HCT116 (cell line): ENCODE measurements around the gene IQCK. TPM values are rescaled to one million over a fixed set of nuclear protein-coding genes. Genes with fewer than 3 reads are reported as not detected.

Experiments
- ATAC-seq: fragments of 200-7000 bp; cut with Tn5 transposase; 2 replicates; pipeline ENCODE4 v1.9.1; 2020; ENCODE audit warnings: mild to moderate bottlenecking, moderate library complexity
- BruUV-seq: library from RNA; stranded (reverse); fragments of 400-500 nt; replicated peaks from 2 replicates; lab custom pipeline; 2021; lab: Mats Ljungman, UMichigan
- CTCF ChIA-PET: fragments of 300-600 bp; sonication (Branson Sonifier 250); formaldehyde crosslinking; loops from one replicate; lab custom pipeline; 2021; ENCODE audit warnings: antibody characterized with exemption; lab: Charles Lee
- POLR2A ChIA-PET: fragments of 300-600, 350-600 bp; sonication (Branson Sonifier 250); formaldehyde crosslinking; loops from one replicate; lab custom pipeline; 2021; ENCODE audit warnings: antibody characterized with exemption; lab: Charles Lee
- RAD21 ChIA-PET, 2 experiments: fragments of 300-600 bp; sonication (Branson Sonifier 250); formaldehyde crosslinking; loops; one replicate each; lab custom pipeline; 2023; ENCODE audit warnings: low total read pairs in 2 of 2; ENCODE audit not compliant: uncharacterized antibody in 2 of 2, unreplicated experiment in 2 of 2, low non-redundant PET in 1 of 2; lab: Charles Lee
- DNase-seq: peaks from one replicate; pipeline ENCODE4 v3.0.0-alpha.2; 2010; ENCODE audit warnings: low read depth, low spot score
- H2AFZ ChIP-seq: fragments of 200-600 bp; shearing (Covaris generic), sonication (generic); 2 replicates; pipeline ENCODE4 v1.6.1; 2017; ENCODE audit warnings: low read depth, mixed run types, mixed read lengths, antibody characterized with exemption, low read length; ENCODE audit not compliant: poor library complexity, severe bottlenecking
- H3K27ac ChIP-seq: 2 replicates; pipeline ENCODE4 v1.5.1; 2012; ENCODE audit warnings: low read depth, low read length
- H3K27me3 ChIP-seq: fragments of 200-600 bp; sonication (generic); 2 replicates; pipeline ENCODE4 v1.6.1; 2016; ENCODE audit warnings: mixed run types, low read length, mixed read lengths; ENCODE audit not compliant: insufficient read depth
- H3K36me3 ChIP-seq, 2 experiments: fragments of 200-500 bp in 1 of 2; fragments of 200-600 bp in 1 of 2; sonication (Bioruptor generic) in 1 of 2; sonication (generic) in 1 of 2; 2 replicates each; pipeline versions ENCODE4 v1.5.1 to v1.6.1; 2014 to 2016; ENCODE audit warnings: low read length in 2 of 2, inconsistent platforms in 1 of 2, mixed read lengths in 1 of 2, mixed run types in 1 of 2; ENCODE audit not compliant: insufficient read depth in 2 of 2, control insufficient read depth in 1 of 2
- H3K4me1 ChIP-seq, 2 experiments: fragments of 200-600 bp in 1 of 2; sonication (generic) in 1 of 2; 2 replicates each; pipeline versions ENCODE4 v1.5.1 to v1.6.1; 2012 to 2017; ENCODE audit warnings: low read length in 2 of 2, inconsistent platforms in 1 of 2, mild to moderate bottlenecking in 1 of 2, mixed read lengths in 1 of 2, mixed run types in 1 of 2, moderate library complexity in 1 of 2; ENCODE audit not compliant: insufficient read depth in 2 of 2, control insufficient read depth in 1 of 2
- H3K4me2 ChIP-seq: fragments of 200-600 bp; sonication (generic); 2 replicates; pipeline ENCODE4 v1.6.1; 2017; ENCODE audit warnings: mixed run types, low read length, mixed read lengths
- H3K4me3 ChIP-seq, 2 experiments: fragments of 200-600 bp in 1 of 2; sonication (generic) in 1 of 2; replicated peaks in 1 of 2; 2 replicates each; pipeline ENCODE4 v1.5.1; 2011 to 2016; ENCODE audit warnings: low read length in 2 of 2, control low read depth in 1 of 2, low read depth in 1 of 2, mild to moderate bottlenecking in 1 of 2, mixed read lengths in 1 of 2, mixed run types in 1 of 2
- H3K79me2 ChIP-seq: fragments of 200-600 bp; sonication (generic); 2 replicates; pipeline ENCODE4 v1.6.1; 2017; ENCODE audit warnings: mild to moderate bottlenecking, mixed run types, low read length, moderate library complexity, mixed read lengths; ENCODE audit not compliant: insufficient read depth
- H3K9ac ChIP-seq: fragments of 200-600 bp; sonication (generic); 2 replicates; pipeline ENCODE4 v1.6.1; 2016; ENCODE audit warnings: low read length, mixed read lengths
- H3K9me2 ChIP-seq: fragments of 200-600 bp; sonication (generic), shearing (Covaris generic); 2 replicates; pipeline ENCODE4 v1.6.1; 2017; ENCODE audit warnings: mixed run types, mild to moderate bottlenecking, moderate library complexity; ENCODE audit not compliant: insufficient read depth
- H3K9me3 ChIP-seq, 2 experiments: fragments of 200-500 bp in 1 of 2; fragments of 200-600 bp in 1 of 2; sonication (Bioruptor generic) in 1 of 2; sonication (generic) in 1 of 2; 2 replicates each; pipeline ENCODE4 v1.6.1; 2014 to 2017; ENCODE audit warnings: low read length in 2 of 2, mixed read lengths in 2 of 2, inconsistent platforms in 1 of 2, low read depth in 1 of 2, mild to moderate bottlenecking in 1 of 2, mixed run types in 1 of 2, moderate library complexity in 1 of 2; ENCODE audit not compliant: control insufficient read depth in 1 of 2, insufficient read depth in 1 of 2
- H4K20me1 ChIP-seq: fragments of 200-600 bp; sonication (generic), shearing (Covaris generic); 2 replicates; pipeline ENCODE4 v1.6.1; 2017; ENCODE audit warnings: mixed run types, mild to moderate bottlenecking, moderate library complexity; ENCODE audit not compliant: insufficient read depth
- CEBPB ChIP-seq: IDR thresholded peaks from 2 replicates; pipeline ENCODE4 v1.6.1; 2012; ENCODE audit warnings: low read depth
- CTCF ChIP-seq, 3 experiments: fragments of 200-600 bp in 1 of 3; sonication (generic) in 1 of 3; IDR thresholded peaks in 2 of 3; conservative IDR thresholded peaks in 1 of 3; 2 replicates each; pipeline ENCODE4 v1.5.1; 2012 to 2017; ENCODE audit warnings: low read depth in 2 of 3, low read length in 2 of 3, antibody characterized with exemption in 1 of 3, borderline replicate concordance in 1 of 3, control low read depth in 1 of 3, mild to moderate bottlenecking in 1 of 3, mixed read lengths in 1 of 3, mixed run types in 1 of 3, moderate library complexity in 1 of 3; ENCODE audit not compliant: insufficient read depth in 1 of 3
- EZH2 ChIP-seq: fragments of 200-600 bp; sonication (generic); IDR thresholded peaks from 2 replicates; pipeline ENCODE4 v1.6.1; 2017; ENCODE audit warnings: antibody characterized with exemption, mixed run types
- FOSL1 ChIP-seq: IDR thresholded peaks from 2 replicates; pipeline ENCODE4 v1.6.1; 2012; ENCODE audit warnings: low read depth
- JUND ChIP-seq: IDR thresholded peaks from 2 replicates; pipeline ENCODE4 v1.6.1; 2012
- MAX ChIP-seq: IDR thresholded peaks from 2 replicates; pipeline ENCODE4 v1.6.1; 2012
- POLR2AphosphoS5 ChIP-seq: IDR thresholded peaks from 2 replicates; pipeline ENCODE4 v1.6.1; 2011; ENCODE audit warnings: mild to moderate bottlenecking, low read depth, low read length, moderate library complexity
- REST ChIP-seq: IDR thresholded peaks from 2 replicates; pipeline ENCODE4 v1.6.1; 2012; ENCODE audit warnings: low read depth
- SIN3A ChIP-seq: IDR thresholded peaks from 2 replicates; pipeline ENCODE4 v1.6.1; 2012; ENCODE audit warnings: low read depth
- SRF ChIP-seq: IDR thresholded peaks from 2 replicates; pipeline ENCODE4 v1.6.1; 2012; ENCODE audit warnings: low read depth
- TCF7L2 ChIP-seq: IDR thresholded peaks from 2 replicates; pipeline ENCODE4 v1.7.0; 2011; ENCODE audit warnings: borderline replicate concordance, inconsistent platforms; ENCODE audit not compliant: insufficient read depth, insufficient read length; ENCODE audit errors: extremely low read depth
- YY1 ChIP-seq: IDR thresholded peaks from 2 replicates; pipeline ENCODE4 v1.6.1; 2011; ENCODE audit warnings: low read length, low read depth, moderate library complexity, mild to moderate bottlenecking; ENCODE audit not compliant: insufficient replicate concordance; ENCODE audit errors: extremely low read depth
- intact Hi-C: fragments of 100-400 bp; cut with micrococcal nuclease; formaldehyde crosslinking; loops from 2 replicates; pipeline ENCODE4 v1.10.0; 2022
- total RNA-seq: library from RNA; stranded (reverse); gene quantifications from one replicate; pipeline ENCODE4 v1.2.1, GENCODE V29; 2021; ENCODE audit not compliant: unreplicated experiment

The IQCK gene
- total RNA-seq, 1 experiment from 2014 or later, result 11.8 TPM

- H3K9me2 ChIP-seq, result no peaks in the 10 kb centered on the region
- H3K9me3 ChIP-seq, result no peaks in the 10 kb centered on the region
- no peaks in the 10 kb centered on the region for H3K79me2 ChIP-seq
- intact Hi-C loops, result loop anchor here (10.0 kb wide), 1 partner anchor 804 kb away; no protein-coding TSS in a partner anchor
- H2AFZ ChIP-seq, result no peak overlapping the region
- ATAC-seq (no peak), DNase-seq (no peak)
- CTCF ChIA-PET, result interaction anchor here (4.3 kb wide), 1 partner anchor 289 kb away, joined by 70 read pairs; no protein-coding TSS in a partner anchor
- no peaks in the 10 kb centered on the region for H4K20me1 ChIP-seq
- H3K4me2 ChIP-seq, result no peak overlapping the region
- no TSS peak for BruUV-seq
- H3K36me3 ChIP-seq, result no peaks in the 10 kb centered on the region
- H3K27ac ChIP-seq, result no peak overlapping the region
- TF ChIP-seq POLR2AphosphoS5 (no peak), JUND (no peak), YY1 (no peak)
- POLR2A ChIA-PET, result no interaction called here
- H3K9ac ChIP-seq, result no peak overlapping the region
- no peaks in the 10 kb centered on the region for H3K27me3 ChIP-seq
- RAD21 ChIA-PET, result no interaction called here
- no peak overlapping the region for H3K4me3 ChIP-seq
- peaks cover 3 to 15% of the 10 kb centered on the region in 2 experiments; a peak in 3 of 4 replicates for H3K4me1 ChIP-seq
Measured at GRCh38 chr16:19888834-19889233, 170.8 kb downstream of the IQCK start.

- ChIA-PET POLR2A (interaction anchor here (1.4 kb wide), 1 partner anchor 335 kb away, joined by 3 read pairs; the partner anchor contains the start of gene VPS35L), CTCF (interaction anchor here (2.0 kb wide), 1 partner anchor 290 kb away, joined by 5 read pairs; no protein-coding TSS in a partner anchor), RAD21 (no interaction called here)
- H3K27ac ChIP-seq, result no peak overlapping the region
- H3K9me2 ChIP-seq, result no peaks in the 10 kb centered on the region
- no TSS peak for BruUV-seq
- no peaks in the 10 kb centered on the region for H4K20me1 ChIP-seq
- H3K4me1 ChIP-seq, result peaks cover 0 to 7% of the 10 kb centered on the region in 2 experiments; a peak in 1 of 4 replicates
- no peaks in the 10 kb centered on the region for H3K27me3 ChIP-seq
- intact Hi-C loops, result loop anchor here (1.0 kb wide), 1 partner anchor 14 kb away; no protein-coding TSS in a partner anchor
- no peak overlapping the region for H2AFZ ChIP-seq
- ATAC-seq, result no peak
- H3K9ac ChIP-seq, result no peak overlapping the region
- H3K4me2 ChIP-seq, result no peak overlapping the region
- DNase-seq, result no peak
- H3K9me3 ChIP-seq, result no peaks in the 10 kb centered on the region
- H3K79me2 ChIP-seq, result no peaks in the 10 kb centered on the region
- H3K4me3 ChIP-seq, result no peak overlapping the region
- H3K36me3 ChIP-seq, result no peaks in the 10 kb centered on the region
- TF ChIP-seq MAX (no peak), FOSL1 (no peak), SRF (no peak), EZH2 (no peak), SIN3A (no peak), CEBPB (no peak), TCF7L2 (no peak), CTCF (IDR thresholded peaks at IDR 0.05 in 2 of 3, conservative IDR thresholded peaks at IDR 0.05 in 1 of 3; ENCODE audit: borderline replicate concordance in 1 of 3, insufficient read depth in 1 of 3, low read depth in 2 of 3, low read length in 2 of 3) (no peak), REST (no peak)
Measured at GRCh38 chr16:19890901-19891300, 172.8 kb downstream of the IQCK start.
